DMS79 treated with DMSO at 0.1 percent for 48 hours (cell line): ENCODE data around the gene NXN.
"Not testable (repeated sequence)": the region's sequence is repeated elsewhere in the genome, so short reads cannot be mapped to it uniquely, and the experiment has no call there.

Experiments used
- DNase-seq: peaks from one replicate; lab custom pipeline; 2025; lab: John Stamatoyannopoulos, UW

Gene NXN

DNA sequence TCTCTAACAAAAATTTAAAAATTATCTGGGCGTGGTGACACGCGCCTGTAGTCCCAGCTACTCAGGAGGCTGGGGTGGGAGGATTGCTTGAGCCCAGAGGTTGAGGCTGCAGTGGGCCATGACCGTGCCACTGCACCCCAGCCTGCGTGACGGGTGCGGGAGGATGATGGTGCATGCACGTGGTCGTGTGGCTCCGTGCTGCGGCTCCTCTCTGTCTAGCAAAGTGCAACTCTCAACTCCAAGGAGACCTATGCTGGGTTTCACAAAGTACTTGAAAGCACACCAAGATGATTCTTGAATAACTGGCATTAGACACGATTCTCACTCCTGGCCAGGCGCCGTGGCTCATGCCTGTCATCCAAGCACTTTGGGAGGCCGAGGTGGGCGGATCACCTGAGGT lies 25.8 kb downstream of the NXN start:
- DNase-seq, result no peak

DNA sequence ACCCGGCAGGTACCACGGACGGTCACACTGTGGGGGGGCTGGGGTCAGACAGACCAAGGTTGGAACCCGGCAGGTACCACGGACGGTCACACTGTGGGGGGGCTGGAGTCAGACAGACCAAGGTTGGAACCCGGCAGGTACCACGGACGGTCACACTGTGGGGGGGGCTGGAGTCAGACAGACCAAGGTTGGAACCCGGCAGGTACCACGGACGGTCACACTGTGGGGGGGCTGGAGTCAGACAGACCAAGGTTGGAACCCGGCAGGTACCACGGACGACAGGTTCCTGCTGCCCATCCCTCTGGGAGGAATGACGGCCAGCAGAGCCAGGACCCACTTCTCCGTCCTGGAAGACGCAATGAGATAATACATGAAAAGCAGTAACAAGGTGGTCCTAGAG lies 27.0 kb downstream of the NXN start:
- not testable (repeated sequence) for DNase-seq

DNA sequence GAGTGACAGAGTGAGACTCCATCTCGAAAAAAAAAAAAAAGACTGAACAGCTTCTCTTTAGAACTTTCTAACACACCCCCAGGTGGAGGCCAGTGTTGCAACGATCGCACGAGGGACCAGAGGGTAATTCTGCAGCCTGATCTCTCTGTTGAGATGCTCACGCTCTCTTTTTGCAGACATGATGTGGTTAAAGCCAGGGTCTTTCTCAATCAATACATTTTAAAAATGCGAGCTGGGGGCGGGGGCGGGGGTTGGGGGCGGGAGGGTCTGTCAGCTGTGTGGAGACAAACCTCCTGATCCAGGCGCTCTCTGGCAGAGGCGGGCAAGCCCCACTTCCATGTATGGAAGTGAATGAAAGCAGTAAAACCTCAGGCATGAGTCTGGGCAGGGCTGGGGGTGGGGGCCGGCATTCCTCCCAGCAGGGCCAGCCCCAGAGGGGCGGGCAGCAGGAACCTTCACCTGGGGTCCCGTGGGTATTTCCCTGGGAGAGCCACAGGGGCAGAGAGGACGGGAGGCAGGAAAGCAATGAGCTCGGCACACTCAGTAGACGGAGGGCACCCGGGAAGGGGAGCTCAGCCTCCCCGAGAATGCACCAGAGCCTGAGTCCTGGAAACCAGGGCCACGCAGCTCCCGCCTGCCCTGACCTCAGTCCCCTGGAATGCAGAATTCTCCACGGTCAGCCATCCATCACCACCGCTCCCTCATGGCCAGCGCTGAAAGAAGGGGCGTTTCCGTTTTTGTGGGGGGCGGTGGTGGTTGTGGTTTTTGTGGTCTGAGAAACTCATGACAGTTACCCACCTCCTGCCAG lies 28.0 kb downstream of the NXN start:
- DNase-seq, result no peak

DNA sequence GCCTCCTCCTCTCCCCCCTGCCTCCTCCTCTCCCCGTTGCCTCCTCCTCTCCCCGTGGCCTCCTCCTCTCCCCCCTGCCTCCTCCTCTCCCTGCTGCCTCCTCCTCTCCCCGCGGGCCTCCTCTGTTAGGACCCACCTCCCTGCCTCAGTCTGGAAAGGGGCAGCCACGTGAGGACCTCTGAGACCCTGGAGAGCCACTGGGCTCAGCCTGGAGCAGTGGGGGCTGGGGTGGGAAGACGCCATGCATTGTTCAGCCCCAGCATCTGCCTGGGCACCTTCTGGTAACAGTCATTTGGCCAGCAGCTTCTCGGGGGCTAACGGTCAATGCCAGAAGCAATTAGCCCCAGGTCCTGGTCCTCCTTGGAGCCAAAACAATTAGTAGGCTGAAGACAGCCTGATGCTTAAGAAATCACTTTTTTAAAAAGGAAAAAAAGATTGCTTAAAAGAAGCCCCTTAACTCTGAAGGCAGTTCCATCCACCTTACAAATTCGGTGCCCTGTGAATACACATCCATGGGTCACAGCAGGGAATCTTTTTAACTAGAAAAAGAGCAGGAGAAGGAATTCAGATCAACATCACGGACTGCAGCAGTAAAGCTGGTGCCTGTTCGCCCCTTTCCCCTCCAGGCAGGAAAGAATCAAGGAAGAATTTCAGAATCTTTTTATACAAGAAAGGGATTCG lies 29.8 kb downstream of the NXN start:
- no peak for DNase-seq

DNA sequence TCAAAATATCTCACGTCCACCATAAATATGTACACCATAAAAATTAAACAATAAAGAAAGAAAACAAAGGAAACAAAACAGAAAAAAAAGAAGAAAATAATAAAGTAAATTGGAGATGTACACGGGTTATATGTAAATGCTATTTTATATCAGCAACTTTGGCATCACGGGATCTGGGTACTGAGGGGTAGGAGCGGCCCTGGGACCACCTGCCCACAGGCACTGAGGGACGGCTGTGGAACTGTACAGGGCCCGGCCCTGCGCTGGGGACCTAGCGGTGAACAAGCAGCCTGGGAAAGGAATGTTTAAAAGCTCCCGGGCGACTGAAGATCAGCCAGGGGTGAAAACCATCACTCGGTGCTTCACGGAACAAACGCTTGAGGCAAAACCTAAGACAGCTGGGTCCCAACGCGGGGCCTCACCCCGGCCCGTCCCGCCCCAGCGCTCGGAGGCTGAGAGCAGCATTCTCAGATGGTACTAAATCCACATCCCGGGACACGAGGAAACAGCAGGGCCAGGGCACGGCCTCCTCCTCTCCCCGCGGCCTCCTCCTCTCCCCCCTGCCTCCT lies 31.2 kb downstream of the NXN start:
- DNase-seq, result no peak

DNA sequence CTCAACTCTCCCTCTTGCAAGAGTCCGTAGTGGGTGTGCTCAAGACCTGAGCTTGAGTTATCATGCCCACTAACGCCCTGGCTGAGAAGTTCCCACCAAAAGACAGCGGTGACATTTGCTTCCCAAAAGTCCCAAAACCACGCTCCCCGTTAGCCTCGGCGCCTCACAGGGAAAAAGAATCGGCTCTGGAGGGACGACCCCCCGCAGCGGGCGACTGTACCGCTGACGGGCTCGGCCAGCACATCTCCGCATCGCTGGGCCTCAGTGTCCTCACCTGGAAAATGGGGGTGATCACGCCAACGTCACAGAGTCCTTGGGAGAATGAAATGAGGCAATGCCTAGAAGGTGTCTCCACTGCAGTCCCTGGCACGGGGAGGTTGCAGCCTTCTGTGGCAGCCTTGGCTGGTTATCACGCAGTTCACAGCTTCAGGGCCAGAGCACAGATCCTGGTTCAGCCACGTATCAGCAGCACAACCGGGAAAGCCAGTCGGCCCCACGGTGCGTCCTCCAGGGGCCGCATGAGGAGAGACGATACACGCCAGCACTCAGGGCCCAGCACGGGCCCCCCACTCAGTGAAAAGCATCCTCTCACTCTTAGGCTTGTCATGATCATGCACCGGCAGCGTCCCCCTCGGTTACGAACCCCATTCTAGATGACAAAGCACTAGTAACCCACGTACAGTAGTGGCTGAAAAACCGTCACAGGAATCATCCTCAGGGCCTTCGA lies 32.9 kb downstream of the NXN start:
- no peak for DNase-seq

DNA sequence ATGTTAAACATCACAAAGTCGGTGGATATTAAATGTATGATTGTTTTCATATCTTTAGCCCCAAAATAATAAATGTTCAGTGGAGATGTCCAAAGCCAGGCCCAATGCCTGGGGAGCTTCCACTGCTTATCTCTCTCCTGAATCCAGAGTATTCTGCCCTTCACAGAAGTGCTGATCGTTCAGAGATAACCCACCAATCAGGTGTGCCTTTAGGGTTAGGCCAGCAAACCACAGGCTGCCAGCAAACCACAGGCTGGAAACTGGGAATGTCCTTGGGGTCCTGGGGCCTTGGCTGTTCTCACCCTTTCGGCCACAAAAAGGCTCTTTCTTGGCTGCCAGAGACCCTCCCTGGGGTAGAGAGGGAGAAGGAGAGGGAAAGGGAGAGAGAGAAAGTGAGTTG lies 33.9 kb downstream of the NXN start:
- no peak for DNase-seq

DNA sequence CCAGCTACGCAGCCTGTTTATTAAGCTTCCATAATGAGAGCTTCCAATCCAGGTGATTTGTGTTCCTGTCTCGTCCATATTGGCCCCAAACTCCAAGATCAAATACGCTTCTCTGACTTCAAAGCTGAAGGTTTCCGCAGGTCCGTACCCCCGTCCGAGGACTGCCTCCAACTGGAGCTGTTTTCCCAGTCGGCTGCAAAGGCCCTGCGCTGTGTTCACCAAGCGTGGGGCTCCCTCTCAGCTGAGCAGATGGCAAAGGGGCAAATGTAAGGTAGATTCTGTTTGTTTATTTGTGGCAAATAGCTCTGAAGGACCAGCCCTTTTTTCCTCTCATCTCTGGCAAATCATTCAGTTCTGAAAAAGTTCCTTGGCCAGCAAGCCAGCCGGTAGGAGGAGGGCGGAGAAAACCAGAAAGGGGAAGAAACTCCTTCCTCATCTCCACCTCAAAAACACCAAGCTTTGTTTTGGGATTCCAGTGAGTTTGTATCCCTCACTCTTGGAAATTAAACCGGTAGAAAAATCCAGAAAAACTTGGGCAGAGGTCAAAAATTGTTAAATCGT lies 35.2 kb downstream of the NXN start:
- no peak for DNase-seq

DNA sequence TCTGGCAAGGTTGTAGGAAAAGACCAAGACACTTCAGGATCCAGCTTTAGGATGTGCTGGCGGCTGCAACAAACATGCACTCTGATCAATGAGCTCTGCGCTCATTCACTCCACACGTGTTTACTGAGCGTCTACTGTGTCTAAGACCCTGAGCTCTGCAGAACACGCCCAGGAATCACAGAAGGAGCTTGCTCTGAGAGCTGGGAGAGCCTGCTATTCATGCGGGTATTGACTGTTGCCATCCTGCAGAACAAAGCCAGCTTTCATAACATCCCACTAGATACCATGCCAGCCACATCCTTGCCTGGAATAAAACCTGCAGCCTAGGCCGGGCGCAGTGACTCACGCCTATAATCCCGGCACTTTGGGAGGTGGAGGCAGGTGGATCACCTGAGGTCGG lies 44.1 kb downstream of the NXN start:
- DNase-seq, result no peak

DNA sequence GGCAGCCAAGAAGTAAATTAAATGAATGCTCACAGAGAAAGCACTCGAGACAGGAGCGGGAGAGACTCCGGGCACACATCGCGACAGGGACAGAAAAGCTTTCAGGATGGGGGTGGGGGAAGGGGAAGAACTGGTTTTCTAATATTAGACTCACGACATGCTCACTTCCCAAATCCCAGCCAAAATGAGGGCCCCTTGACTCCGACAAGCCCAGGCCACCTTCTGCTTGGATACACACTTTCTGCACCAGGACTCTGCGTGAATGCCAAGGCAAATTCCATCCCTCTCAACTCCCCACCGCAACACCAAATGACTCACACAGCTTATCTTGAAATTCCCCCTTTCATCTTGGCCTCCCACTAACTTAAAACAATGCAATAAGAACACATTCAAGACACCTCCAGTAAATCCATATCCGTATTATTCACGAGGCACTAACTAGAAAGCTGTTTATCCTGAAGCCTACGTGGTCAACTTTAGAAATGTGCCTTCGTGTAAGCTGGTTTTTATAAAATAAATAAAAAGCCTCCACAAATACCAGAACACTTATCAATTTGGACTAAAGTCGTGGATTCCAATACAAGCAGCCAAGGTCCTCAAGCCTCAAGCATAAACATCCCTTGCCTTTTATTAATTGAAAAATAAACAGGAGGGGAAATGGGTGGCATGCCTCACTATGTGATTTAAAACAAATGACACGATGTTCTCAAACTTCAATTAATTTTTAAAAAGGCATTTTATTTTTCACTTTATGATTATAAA lies 46.1 kb downstream of the NXN start:
- DNase-seq, result peak; percentile 39

DNA sequence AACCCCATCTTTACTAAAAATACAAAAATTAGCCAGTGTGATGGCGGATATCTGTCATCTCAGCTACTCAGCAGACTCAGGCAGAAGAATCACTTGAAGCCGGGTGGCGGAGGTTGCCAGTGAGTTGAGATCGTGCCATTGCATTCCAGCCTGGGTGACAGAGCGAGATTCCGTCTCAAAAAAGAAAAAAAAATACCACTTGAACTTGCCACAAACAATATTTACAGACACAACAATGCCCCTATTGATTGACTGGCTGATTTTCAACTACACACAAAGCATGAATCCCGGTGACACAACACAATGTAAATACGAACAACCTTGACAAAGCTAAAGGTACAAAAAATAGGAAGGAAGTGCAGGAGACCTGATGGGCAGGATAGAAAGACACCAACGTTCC lies 49.3 kb downstream of the NXN start:
- DNase-seq, result no peak

DNA sequence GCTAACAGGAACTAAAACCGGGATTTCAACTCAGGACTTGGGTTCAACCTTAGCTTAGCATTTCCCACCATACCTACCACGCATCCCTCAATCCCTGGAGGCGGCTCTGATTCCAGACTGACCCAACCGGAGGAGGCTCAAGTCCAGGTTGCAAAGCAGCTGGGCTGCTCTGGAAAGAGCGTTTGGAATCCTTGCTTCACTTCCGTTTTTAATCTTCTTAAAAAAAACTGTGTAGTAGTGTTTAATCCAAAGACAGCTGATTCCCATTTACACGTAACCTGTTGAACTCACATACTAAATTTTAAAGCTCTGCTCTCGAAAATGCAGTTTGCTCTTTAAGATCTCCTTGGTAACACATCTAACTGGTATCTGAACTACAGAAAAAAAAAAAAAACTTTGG lies 50.0 kb downstream of the NXN start:
- no peak for DNase-seq

DNA sequence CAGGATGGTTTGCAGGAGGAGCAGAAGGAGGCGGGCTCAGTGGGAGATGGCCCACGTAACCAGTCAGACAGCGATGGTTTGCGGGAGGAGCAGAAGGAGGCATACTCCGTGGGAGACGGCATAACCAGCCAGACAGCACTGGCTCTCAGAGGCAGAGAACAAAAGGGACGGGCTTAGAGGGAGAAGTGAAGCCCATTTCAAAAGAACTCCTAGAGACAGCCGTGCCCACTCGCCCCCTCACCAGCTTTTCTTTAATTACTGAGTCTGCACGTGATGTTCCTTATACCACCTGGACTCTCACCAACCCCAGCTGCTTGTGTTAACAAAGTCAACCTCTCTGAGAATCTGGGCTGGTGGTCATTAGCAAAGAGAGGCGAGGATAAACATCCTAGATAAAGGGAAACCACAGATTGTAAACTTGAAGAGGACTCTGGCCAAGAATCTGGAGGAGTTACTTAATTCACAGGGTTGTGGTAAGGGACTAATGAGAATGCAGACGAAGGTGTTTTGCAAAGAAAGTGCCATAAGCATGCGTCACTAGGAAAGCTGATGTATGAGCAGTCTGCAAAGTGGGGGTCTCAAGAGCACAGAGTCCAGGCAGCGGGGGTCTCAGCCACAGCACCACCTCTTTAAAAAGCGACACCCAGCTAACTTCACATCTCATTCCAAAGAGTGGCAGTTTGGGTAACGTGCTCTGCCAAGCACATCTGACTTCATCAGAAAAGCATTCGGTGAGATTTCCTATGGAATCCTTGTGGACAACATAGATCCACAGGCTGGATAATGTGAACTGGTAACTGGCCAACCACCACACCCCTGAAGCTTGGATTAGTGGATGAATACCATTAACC lies 51.7 kb downstream of the NXN start:
- DNase-seq, result peak; percentile 71

DNA sequence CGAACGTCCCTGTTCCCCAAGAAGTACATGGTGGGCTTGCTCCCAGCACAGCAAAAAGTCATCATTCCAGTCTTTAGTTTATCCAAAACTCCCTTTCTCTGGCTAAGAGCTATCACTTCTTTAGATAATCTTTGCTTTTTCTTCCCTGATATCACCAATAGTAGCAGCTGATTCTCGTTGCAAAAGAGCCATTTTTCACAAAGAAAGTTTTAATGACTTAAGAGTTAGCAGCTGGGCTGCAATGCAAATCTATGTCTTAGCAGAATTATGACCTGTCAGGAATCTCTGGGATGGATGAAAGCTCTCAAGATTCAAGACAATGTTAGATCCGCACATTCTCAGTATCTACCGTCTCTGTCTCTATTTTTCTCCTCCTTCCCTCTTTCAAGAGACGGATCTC lies 53.8 kb downstream of the NXN start:
- no peak for DNase-seq

DNA sequence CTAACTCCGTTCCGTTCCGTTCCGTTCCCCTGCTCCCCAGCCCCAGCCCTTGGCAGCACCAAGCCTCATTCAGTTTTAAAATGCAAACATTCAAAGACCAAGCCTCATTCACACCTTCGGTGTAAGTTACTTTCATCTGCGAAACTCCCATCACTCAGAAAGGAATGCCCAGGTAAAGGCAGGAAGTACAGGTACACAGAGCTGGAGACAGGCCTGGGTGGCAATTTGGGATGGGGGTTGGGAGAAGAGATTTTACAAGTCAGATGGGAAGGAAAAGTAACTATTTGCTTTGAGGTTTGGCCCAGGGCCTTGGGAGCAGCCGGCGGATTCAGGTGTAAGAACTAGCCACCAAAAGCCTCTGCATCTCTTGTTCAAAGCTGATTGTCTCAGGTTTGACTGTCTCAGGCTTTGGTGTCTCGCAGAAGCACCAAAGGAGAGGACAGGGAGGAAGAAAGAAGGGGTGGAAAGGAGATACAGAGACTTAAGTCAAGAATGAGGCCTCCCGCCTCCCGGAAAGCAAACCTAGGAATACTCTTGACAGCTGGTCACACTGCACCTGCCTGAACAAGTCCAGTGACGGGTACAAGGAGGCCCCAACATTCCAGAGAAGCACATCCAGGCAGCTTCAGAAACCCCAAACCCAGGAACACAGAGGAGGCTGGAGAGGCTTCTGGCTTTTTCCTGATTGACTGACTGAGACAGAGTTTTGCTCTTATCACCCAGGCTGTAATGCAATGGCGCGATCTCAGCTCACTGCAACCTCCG lies 54.7 kb downstream of the NXN start:
- peak; percentile 71 for DNase-seq

DNA sequence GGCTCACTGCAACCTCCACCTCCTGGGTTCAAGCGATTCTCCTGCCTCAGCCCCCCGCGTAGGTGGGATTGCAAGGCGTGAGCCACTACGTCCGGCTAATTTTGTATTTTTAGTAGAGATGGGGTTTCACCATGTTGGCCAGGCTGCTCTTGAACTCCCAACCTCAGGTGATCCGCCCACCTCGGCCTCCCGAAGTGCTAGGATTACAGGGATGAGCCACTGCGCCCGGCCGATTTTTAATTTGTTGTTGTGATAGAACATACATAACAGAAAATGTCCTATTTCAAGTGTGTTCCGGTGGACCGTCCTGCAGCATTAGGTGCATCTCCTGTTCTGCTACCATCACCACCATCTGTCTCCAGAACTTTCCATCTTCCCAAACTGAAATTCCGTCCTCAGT lies 55.3 kb downstream of the NXN start:
- DNase-seq, result not testable (repeated sequence)

DNA sequence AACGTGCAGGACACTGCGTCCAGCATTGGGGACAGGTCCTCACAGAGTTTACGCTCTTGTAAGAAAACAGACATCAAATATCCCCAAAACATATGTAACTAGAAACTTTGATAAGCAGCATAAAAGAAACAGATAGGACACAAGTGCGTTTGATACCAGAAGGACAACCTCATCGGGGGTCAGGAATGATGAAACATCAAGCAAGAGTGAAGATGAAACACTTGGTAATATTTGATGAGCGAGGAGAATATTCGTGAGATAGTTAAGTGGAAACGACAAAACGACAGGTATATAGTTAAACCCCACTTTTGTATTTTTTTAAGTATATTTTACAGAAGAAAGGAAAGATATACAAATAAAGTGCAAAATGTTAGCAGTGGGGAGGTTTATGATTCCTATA lies 55.9 kb downstream of the NXN start:
- DNase-seq, result no peak

DNA sequence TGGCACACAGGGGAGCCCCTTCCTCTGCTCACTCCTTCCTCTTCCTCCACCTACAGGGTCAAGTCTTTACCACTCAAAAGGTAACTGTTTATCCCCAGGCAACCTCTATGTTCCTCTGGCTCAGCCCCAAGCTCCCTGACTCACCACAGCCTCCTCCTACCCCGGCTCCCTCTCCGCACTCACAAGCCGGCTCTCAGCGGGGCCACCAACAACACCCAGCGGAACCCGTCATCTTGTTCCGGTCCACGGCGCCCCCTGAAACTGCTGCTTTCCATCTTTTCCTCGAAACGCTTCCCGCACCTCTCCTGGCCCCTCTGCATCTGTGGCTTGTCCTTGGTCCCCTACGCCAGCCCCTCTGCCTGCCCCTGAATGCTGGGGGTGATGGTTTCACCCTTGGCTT lies 58.4 kb downstream of the NXN start:
- no peak for DNase-seq

DNA sequence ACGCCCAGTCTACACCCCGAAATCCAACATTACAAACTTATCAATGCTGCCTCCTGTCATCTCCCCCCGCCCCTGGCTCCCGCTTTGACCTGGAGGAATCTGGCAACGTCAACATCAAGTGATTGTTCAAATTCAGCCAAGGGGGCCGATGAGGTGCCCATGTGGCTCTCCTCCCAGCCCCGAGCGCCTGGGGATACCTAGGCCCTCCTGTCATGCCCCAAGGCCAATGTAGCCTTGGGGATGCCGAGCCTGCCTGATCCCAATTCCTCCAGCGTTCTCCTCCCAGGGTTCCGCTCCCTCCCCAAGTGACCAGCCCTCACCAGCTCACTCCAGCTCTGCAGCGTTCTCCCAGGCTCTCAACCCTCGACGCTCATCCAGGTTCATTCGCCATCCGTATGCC lies 59.4 kb downstream of the NXN start:
- no peak for DNase-seq
